Activated T-cell treated with anti-CD3 and anti-CD28 coated beads for 4 hours (primary cell): Measurements from ENCODE around the gene NDUFAF2.
"Not testable (repeated sequence)": the region's sequence is repeated elsewhere in the genome, so short reads cannot be mapped to it uniquely, and the experiment has no call there.

Source experiments
- DNase-seq: peaks from one replicate; pipeline ENCODE4 v3.0.0-alpha.2; 2020

NDUFAF2 gene

GRCh38 chr5:60993875-60994571 lies 49.0 kb downstream of the NDUFAF2 start:
- DNase-seq = no peak

GRCh38 chr5:60996368-60996767 lies 51.4 kb downstream of the NDUFAF2 start:
- DNase-seq = no peak

- DNase-seq = no peak
Measured at GRCh38 chr5:60997721-60998120, 52.7 kb downstream of the NDUFAF2 start.

- DNase-seq = no peak
Measured at GRCh38 chr5:61000887-61001286, 55.9 kb downstream of the NDUFAF2 start.

GRCh38 chr5:61001647-61002046 lies 56.6 kb downstream of the NDUFAF2 start:
- no peak for DNase-seq

GRCh38 chr5:61002611-61003355 lies 57.8 kb downstream of the NDUFAF2 start:
- DNase-seq = no peak

GRCh38 chr5:61004448-61004847 lies 59.4 kb downstream of the NDUFAF2 start:
- DNase-seq = no peak

- no peak for DNase-seq
Measured at GRCh38 chr5:61009907-61010306, 64.9 kb downstream of the NDUFAF2 start.

GRCh38 chr5:61010467-61011454 lies 65.8 kb downstream of the NDUFAF2 start:
- no peak for DNase-seq

GRCh38 chr5:61018062-61018461 lies 73.1 kb downstream of the NDUFAF2 start:
- DNase-seq = no peak

- DNase-seq = no peak
Measured at GRCh38 chr5:61019642-61020041, 74.6 kb downstream of the NDUFAF2 start.

- DNase-seq = no peak
Measured at GRCh38 chr5:61020415-61020814, 75.4 kb downstream of the NDUFAF2 start.

- no peak for DNase-seq
Measured at GRCh38 chr5:61023131-61023530, 78.1 kb downstream of the NDUFAF2 start.

- DNase-seq = no peak
Measured at GRCh38 chr5:61026004-61026403, 81.0 kb downstream of the NDUFAF2 start.

- DNase-seq = no peak
Measured at GRCh38 chr5:61028382-61028781, 83.4 kb downstream of the NDUFAF2 start.

- no peak for DNase-seq
Measured at GRCh38 chr5:61029456-61030162, 84.6 kb downstream of the NDUFAF2 start.

GRCh38 chr5:61030163-61030482 lies 85.1 kb downstream of the NDUFAF2 start:
- DNase-seq = no peak

- not testable (repeated sequence) for DNase-seq
Measured at GRCh38 chr5:61031301-61031700, 86.3 kb downstream of the NDUFAF2 start.

GRCh38 chr5:61044545-61044944 lies 99.5 kb downstream of the NDUFAF2 start:
- no peak for DNase-seq

GRCh38 chr5:61047346-61047745 lies 102.3 kb downstream of the NDUFAF2 start:
- no peak for DNase-seq

- DNase-seq = no peak
Measured at GRCh38 chr5:61048534-61048933, 103.5 kb downstream of the NDUFAF2 start.

- no peak for DNase-seq
Measured at GRCh38 chr5:61050292-61050691, 105.3 kb downstream of the NDUFAF2 start.

- no peak for DNase-seq
Measured at GRCh38 chr5:61051267-61051666, 106.3 kb downstream of the NDUFAF2 start.
